WERI-Rb-1 (cell line): ENCODE data around the gene AGAP1.

Experiments used
- DNase-seq: peaks from one replicate; pipeline ENCODE4 v3.0.0-alpha.2; 2020
- H3K27ac ChIP-seq: fragments of 250-450 bp; sonication (Bioruptor Pico); 2 replicates; pipeline ENCODE4 v1.5.1; 2020; ENCODE audit warnings: mild to moderate bottlenecking, moderate library complexity
- H3K27me3 ChIP-seq: fragments of 250-450 bp; sonication (Bioruptor Pico); 2 replicates; pipeline ENCODE4 v1.5.1; 2021; ENCODE audit warnings: mild to moderate bottlenecking, low read depth, moderate library complexity; ENCODE audit not compliant: insufficient read depth, severe bottlenecking
- H3K36me3 ChIP-seq: fragments of 250-450 bp; sonication (Bioruptor Pico); 2 replicates; pipeline ENCODE4 v1.5.1; 2020; ENCODE audit warnings: mild to moderate bottlenecking, moderate library complexity
- H3K4me3 ChIP-seq: 2 replicates; pipeline ENCODE4 v1.5.1; 2011; ENCODE audit warnings: low read depth, mild to moderate bottlenecking, control low read depth, low read length
- H3K9me3 ChIP-seq: fragments of 250-450 bp; sonication (Bioruptor Pico); 2 replicates; pipeline ENCODE4 v1.5.1; 2021; ENCODE audit warnings: mild to moderate bottlenecking, moderate library complexity; ENCODE audit not compliant: severe bottlenecking
- CTCF ChIP-seq: IDR thresholded peaks from 2 replicates; pipeline ENCODE4 v1.5.1; 2011; ENCODE audit warnings: low read depth, mild to moderate bottlenecking, control low read depth, inconsistent platforms, low read length

The AGAP1 gene

DNA sequence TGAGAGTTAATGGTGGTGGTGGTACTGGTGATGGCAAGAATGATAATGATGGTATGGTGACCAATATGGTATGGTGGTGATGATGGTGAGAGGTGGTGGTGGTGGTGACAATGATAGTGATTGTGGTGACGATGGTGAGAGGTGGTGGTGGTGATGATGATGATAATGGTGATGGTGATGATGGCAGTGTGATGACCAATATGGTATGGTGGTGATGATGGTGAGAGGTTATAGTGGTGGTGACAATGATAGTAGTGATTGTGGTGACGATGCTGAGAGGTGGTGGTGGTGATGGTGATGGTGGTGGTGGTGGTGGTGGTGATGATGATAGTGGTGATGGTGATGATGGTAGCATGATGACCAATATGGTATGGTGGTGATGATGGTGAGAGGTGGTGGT lies 505.2 kb downstream of the AGAP1 start:
- no peak for DNase-seq
- TF ChIP-seq CTCF: no peak
- H3K27me3 ChIP-seq: no peaks in the 10 kb centered on the region
- H3K4me3 ChIP-seq: no peak overlapping the region
- no peak overlapping the region for H3K27ac ChIP-seq
- H3K9me3 ChIP-seq: no peaks in the 10 kb centered on the region
- H3K36me3 ChIP-seq: peaks cover 18% of the 10 kb centered on the region

DNA sequence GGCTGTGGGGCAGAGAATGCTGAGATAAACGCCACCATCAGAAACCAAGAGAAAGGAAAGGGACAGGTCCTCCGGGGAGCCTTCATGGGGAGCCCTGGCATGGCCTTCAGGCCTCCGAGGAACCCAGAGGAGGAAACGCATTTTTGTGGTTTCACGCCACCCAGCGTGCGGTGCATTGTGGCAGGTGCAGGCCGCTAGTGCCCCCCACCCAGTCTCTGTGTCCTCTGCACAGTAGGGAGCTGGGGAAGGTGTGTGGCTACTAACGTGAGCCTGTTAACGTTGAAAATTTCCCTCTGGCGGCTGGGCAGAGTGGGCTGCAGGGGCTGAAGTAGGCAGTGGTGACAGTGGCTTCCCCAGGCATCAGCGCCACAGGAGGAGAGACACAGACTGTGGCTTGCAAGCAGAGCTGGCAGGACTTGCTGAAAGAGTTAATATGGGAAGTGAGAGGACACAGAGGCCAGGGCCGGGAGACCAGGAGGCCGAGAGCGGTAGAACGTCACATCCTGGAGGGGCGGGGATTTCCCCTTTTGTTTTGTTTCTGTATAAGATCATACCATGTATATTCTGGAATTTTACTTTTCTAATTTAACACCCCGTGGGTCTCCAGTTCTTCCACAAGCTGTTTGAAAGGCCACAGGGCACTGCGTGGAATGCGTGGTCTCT lies 507.5 kb downstream of the AGAP1 start:
- no peak for DNase-seq
- Histone ChIP-seq H3K27me3 (no peaks in the 10 kb centered on the region), H3K27ac (no peak overlapping the region), H3K4me3 (no peak overlapping the region), H3K36me3 (peaks cover 22% of the 10 kb centered on the region), H3K9me3 (no peaks in the 10 kb centered on the region)
- no peak for TF ChIP-seq CTCF

DNA sequence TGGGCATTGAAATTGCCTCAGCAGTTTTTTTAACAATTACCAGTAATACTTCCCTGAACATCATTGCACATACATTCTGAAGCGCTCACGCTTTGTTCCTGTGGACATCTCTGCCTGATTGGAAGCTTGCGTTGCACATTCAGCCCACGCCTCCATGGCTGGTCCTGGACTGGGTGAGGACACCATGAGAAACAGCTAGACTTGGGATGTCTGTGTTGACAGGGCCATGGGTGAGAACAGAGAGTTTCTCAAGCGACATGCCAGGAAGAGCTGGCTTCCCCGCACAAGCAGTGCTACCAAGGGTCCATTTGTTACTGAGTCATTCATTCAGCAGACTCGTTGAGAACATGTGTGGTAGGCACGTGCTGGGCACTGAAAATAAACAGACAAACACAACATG lies 508.0 kb downstream of the AGAP1 start:
- no peak for TF ChIP-seq CTCF
- H3K9me3 ChIP-seq: no peaks in the 10 kb centered on the region
- no peaks in the 10 kb centered on the region for H3K27me3 ChIP-seq
- H3K4me3 ChIP-seq: no peak overlapping the region
- H3K27ac ChIP-seq: no peak overlapping the region
- no peak for DNase-seq
- H3K36me3 ChIP-seq: peaks cover 22% of the 10 kb centered on the region

DNA sequence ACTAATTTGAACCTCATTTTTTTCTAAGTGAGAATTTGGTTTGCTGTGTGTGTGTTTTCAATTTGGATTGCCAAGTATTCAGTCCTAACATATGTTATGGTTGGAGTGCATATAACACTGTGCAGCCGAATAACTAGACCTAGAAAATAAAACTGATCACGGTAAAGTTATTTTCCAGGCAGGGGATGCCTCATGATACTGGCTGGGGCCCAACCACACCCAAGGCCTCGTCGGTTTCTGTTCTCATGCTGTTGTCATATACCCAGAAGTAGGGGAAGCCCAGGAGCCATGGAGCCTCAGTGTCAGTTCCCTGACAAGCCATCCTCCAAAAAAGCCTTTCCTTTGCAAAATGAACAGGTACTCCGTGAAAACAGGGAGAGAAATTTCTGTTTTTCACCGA lies 514.2 kb downstream of the AGAP1 start:
- TF ChIP-seq CTCF: no peak
- DNase-seq: no peak
- no peak overlapping the region for H3K27ac ChIP-seq

DNA sequence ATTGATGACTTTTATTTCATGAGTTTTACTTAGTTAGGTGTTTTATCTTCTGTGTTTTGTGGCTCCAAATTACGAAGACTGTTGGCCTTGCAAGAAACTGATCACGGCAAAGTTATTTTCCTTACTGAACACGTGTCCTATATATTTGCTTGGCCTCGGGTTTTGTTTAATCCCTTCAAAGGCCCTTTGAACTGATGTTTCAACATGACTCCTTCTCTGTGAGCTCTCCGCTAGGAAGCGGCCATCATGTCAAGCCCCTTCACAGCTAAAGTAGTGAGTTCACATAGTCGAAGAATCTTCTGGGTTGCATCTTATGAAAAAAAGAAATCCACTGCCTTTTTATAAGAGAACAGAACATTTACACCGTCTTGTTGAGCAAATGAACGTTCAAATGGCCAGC lies 515.0 kb downstream of the AGAP1 start:
- DNase-seq: no peak
- no peaks in the 10 kb centered on the region for H3K27me3 ChIP-seq
- TF ChIP-seq CTCF: no peak
- H3K27ac ChIP-seq: no peak overlapping the region
- H3K36me3 ChIP-seq: peaks cover 14% of the 10 kb centered on the region
- no peak overlapping the region for H3K4me3 ChIP-seq
- no peaks in the 10 kb centered on the region for H3K9me3 ChIP-seq

More for the DNA sequence above, 514.2 kb downstream of the AGAP1 start:
- Histone ChIP-seq H3K36me3 (peaks cover 18% of the 10 kb centered on the region), H3K27me3 (no peaks in the 10 kb centered on the region), H3K4me3 (no peak overlapping the region), H3K9me3 (no peaks in the 10 kb centered on the region)

DNA sequence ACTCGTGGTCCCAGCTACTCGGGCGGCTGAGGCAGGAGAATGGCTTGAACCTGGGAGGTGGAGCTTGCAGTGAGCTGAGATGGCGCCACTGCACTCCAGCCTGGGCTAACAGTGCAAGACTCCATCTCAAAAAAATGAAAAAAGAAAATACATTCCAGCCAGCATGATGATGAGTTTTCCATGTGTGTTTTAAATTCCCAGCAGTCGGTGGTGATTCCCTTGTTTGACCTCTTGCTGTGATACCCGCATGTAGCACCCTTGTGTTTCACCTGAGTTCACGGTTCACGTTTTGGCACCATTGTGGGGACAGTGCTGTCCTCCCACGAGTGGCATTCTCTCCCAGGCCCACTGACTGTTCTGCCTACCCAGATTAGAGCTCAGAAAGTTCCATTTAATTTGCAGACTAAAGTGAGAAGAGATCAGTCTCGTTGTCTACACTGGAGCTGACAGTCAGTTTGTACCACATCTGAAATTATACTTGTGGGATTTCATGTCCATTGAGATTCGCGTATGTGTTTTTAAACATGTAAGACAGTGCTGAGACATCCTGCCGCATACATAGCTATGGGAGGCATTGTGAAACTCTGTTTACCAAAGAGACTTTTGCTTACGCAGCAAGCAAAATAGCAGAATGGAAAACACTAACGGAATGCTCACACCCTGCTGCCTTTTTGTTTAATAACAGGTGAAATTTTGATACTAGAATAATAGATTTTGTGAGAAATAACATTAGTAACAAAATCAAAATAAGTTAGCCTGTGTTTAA lies 517.3 kb downstream of the AGAP1 start:
- no peak for DNase-seq

More for the DNA sequence above, 517.3 kb downstream of the AGAP1 start:
- Histone ChIP-seq H3K27me3 (no peaks in the 10 kb centered on the region), H3K27ac (no peak overlapping the region), H3K4me3 (no peak overlapping the region), H3K36me3 (peaks cover 6% of the 10 kb centered on the region), H3K9me3 (no peaks in the 10 kb centered on the region)
- no peak for TF ChIP-seq CTCF
